CD4-positive, alpha-beta T cell treated with Interleukin-21 for 1 hour (primary cell): ENCODE measurements around the gene P2RX3.

Experiments used
- DNase-seq: peaks from one replicate; pipeline ENCODE4 v3.0.0-alpha.2; 2020

The P2RX3 gene

GRCh38 chr11:57405271-57405860 is 67.2 kb downstream of the P2RX3 start:
- no peak for DNase-seq

- DNase-seq, result no peak
Observed at GRCh38 chr11:57406337-57406904, 68.3 kb downstream of the P2RX3 start.

DNA sequence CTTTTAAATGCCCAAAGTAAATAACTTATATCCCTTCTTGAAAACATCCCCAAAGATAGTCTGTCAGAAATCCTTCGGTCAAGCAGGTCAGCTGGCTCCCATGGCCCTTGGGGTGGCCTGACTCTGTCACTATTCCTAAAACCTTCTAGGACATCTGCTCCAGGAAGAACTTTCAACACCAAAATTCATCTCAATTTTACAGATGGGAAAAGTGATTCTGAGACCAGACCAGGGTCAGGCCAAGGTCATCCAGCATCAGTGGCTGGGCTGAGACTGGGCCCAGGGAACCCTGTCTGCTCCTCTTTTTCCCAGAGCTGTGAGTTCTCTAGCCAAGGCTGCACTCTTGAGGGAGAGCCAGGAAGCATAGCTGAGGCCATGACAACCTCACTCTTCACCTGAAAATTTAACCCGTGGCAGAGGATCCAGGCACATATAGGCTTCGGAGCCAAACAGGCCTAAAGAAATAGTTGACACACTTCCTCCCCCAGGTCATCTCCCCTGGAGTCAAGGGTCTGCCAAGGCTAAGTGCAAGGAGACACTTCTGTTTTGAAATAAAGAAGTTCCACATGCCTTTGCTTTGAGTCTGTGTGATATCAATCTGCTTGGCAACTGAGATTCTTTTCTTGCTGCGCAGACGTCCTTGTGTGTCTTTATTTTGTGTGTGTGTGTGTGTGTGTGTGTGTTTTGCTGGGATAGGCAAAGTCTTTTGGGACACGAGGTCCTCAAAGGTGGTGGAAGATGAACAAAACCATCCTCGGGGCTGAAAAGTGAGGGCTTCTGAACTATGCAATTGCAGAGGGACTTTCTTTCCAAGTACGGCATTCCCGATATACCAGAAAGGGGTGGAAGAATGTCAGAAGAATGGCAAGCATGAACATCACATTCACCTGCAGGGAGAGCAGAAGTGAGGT is 69.1 kb downstream of the P2RX3 start:
- no peak for DNase-seq

- DNase-seq, result no peak
Observed at GRCh38 chr11:57407941-57408475, 69.9 kb downstream of the P2RX3 start.

DNA sequence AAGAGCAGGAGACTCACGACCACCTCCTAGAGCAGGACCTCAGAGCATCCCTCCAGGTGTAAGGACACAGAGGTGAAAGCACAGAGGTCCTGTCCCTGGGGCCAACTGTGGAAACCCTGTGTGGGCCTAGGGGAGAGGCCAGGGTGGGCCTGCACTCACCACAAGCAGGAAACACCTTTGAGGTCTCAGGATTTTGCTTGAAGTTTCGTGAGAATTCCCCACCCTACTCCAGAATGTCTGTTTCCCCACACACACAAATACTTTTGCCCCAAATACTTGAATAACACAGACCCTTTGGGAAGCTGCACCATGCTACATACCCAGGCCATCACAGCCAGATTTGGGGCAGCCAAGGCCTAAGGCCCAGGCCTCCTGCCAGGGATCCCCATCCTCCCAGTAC is 70.6 kb downstream of the P2RX3 start:
- no peak for DNase-seq

DNA sequence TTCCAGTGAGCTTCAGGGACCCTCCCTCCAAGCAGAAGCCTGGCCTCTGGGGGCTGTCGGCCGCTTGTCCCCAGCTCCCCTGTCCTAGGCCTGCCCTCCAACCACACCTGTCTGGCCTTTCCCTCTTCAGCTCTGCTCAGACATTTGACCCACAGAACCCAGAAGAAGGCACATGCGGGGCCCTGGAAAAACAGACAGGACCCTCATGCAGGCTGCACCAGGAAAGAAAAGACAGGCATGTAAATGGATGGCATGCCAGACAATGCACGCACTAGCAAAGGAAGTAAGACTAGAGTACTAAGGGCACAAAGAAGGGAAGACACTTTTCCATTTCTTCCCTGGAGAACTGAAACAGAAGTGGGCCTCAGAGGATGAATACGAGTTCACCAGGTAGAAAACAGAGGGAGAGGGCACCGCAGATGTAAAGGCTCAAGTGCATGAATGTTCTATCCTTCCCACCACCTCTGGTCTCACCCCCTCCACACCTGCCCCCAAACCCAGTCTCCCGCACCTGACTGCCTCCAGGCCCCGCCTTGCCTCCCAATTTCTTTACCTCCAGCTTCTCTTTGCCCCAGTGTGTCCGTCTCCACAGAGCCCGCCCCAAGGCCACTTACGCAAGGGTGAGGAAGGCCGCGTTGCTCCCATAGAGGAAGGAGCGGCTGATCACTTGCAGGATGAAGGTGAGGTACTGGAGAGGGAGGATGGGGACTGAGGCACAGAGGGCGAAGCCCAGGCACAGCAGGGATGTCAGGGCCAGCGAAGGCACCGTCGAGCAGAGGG is 71.4 kb downstream of the P2RX3 start:
- no peak for DNase-seq

- no peak for DNase-seq
Observed at GRCh38 chr11:57410287-57410686, 72.1 kb downstream of the P2RX3 start.

- no peak for DNase-seq
Observed at GRCh38 chr11:57413681-57414080, 75.5 kb downstream of the P2RX3 start.

GRCh38 chr11:57414612-57415212 is 76.6 kb downstream of the P2RX3 start:
- DNase-seq, result no peak

GRCh38 chr11:57416436-57416835 is 78.3 kb downstream of the P2RX3 start:
- no peak for DNase-seq

DNA sequence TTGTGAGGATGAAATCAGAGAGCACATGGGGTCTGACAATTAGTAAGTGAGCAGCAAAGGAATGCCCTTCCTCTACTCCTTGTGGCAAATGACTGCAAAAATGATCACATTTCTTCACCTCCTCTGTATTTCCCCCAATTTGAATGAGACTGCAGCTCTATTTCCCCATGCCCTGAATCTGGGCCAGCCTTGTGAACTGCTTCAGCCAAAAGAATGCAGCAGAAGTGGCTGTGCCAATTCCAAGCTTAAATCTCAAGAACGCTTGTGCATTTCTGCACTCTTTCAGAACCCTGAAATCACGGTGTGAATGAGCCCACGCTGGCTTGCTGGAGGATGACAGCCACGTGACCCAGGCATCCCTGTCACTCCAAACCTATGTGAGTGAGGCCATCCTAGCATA is 78.9 kb downstream of the P2RX3 start:
- no peak for DNase-seq

DNA sequence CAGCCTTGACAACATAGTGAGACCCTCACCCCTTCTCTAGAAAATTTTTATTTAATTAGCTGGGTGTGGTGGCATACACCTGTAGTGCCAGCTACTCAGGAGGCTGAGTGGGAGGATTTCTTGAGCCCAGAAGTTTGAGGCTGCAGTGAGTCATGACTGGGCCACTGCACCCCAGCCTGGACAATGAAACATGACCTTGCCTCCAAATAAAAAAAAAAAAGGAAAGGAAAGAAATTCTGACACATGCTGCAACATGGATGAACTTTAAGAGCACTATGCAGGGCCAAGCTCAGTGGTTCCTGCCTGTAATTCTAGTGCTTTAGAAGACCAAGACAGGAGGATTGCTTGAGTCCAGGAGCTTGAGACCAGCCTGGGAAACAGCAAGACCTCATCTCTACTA is 80.0 kb downstream of the P2RX3 start:
- DNase-seq, result no peak

DNA sequence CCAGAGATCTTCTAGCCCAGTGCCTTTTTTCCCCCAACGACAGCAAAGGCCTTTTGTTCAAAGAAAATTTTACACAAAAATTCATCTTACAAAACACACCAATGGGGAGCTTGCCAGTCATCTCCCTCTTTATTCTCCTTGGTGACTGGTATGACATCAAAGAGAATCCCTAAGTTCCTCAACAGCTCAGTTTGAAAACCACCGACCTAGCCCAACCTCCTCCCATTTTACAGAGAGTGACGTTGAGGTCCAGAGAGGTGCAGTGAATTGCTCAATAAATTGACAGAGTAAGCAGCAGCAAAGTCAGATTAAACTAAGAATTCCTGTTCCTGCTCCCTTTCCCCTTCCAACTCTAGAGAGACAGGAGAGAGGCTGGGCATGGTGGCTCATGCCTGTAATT is 81.0 kb downstream of the P2RX3 start:
- DNase-seq, result no peak

DNA sequence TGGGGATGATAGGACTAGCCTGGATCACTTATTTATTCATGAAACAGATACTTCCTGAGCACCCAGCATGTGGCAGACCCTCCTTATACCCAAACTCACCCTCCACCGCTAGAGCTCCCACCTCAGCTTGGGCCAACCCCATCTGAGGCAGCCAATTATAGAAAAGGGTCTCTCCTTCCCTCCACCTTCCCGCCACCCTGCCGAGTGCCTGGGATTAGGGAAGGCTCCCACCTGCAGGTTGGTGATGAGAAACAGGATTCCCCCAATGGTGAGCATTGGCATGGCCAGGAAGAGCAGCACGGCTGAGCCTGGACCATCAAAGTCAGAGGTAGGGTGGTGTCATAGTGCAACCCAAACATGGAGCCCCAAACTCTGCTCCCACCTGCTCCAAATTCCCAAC is 82.9 kb downstream of the P2RX3 start:
- no peak for DNase-seq

DNA sequence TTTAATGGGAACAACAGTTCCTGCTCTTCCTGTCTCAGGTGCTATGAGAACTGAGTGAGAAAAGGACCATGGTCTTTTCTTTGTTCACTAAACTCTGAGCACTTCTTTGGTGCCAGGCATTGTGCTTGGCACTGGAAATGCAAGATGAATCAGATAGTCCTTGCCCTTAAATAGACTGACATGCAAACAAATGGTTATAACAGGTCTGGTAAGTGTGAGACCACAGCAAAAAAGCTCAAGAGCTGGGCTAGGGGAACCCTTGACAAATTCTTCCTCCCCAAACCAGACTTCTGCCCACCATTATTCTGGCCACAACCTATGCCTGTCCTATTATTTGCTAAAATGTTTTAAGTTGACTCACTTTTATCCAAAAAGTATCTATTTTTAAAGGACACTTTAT is 83.7 kb downstream of the P2RX3 start:
- DNase-seq, result no peak
